Endothelial cell of umbilical vein (primary cell): ENCODE measurements around the gene RDH13.
"Not testable (repeated sequence)": the region's sequence is repeated elsewhere in the genome, so short reads cannot be mapped to it uniquely, and the experiment has no call there.

Source experiments
- EZH2 ChIP-seq: IDR thresholded peaks from 2 replicates; pipeline ENCODE4 v1.6.1; 2012; ENCODE audit warnings: borderline replicate concordance, low read depth, mild to moderate bottlenecking, moderate library complexity, low read length, inconsistent platforms; ENCODE audit not compliant: severe bottlenecking
- FOS ChIP-seq: IDR thresholded peaks from 2 replicates; pipeline ENCODE4 v1.6.1; 2011; ENCODE audit warnings: mild to moderate bottlenecking, low read length, moderate library complexity, borderline replicate concordance; ENCODE audit not compliant: insufficient read depth
- JUN ChIP-seq: IDR thresholded peaks from 2 replicates; pipeline ENCODE4 v1.6.1; 2011; ENCODE audit warnings: borderline replicate concordance, low read depth; ENCODE audit not compliant: insufficient read length, insufficient read depth
- MYC ChIP-seq: IDR thresholded peaks from one replicate; pipeline ENCODE4 v1.6.1; 2011; ENCODE audit warnings: mild to moderate bottlenecking, low read depth, low read length
- POLR2A ChIP-seq: IDR thresholded peaks from 2 replicates; pipeline ENCODE4 v1.6.1; 2012; ENCODE audit warnings: low read depth, mild to moderate bottlenecking, control low read depth, low read length
- POLR2AphosphoS5 ChIP-seq: IDR thresholded peaks from 2 replicates; pipeline ENCODE4 v1.6.1; 2012; ENCODE audit warnings: low read depth, mild to moderate bottlenecking, control low read depth, low read length, moderate library complexity; ENCODE audit not compliant: insufficient read depth
- TF ChIP-seq, protein P1 (sequence below), 2 donors: IDR thresholded peaks; 1 replicate in 1 of 2; 2 replicates in 1 of 2; pipeline ENCODE4 v1.5.1; 2011; ENCODE audit warnings: low read length in 2 of 2, mild to moderate bottlenecking in 2 of 2, moderate library complexity in 2 of 2, control low read depth in 1 of 2, inconsistent platforms in 1 of 2, low read depth in 1 of 2; ENCODE audit not compliant: insufficient read depth in 1 of 2; ENCODE audit errors: extremely low read depth in 1 of 2
- TF ChIP-seq, protein P2 (sequence below): IDR thresholded peaks from 2 replicates; pipeline ENCODE4 v1.6.1; 2011; ENCODE audit not compliant: insufficient read depth, insufficient read length

DNA sequence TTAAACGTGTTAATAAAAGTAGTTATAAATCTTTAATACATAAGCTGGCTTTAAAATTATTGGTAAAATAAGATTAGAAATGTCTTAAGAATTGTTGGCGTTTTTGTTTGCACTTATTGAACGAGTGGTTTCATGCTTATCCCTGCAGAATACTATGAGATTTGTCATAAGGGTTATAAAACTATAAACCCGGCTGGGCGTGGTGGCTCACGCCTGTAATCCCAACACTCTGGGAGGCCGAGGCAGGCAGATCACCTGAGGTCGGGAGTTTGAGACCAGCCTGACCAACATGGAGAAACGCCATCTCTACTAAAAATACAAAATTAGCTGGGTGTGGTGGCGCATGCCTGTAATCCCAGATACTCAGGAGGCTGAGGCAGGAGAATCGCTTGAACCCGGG is 22.3 kb downstream of the RDH13 start:
- TF ChIP-seq, protein P1, sequence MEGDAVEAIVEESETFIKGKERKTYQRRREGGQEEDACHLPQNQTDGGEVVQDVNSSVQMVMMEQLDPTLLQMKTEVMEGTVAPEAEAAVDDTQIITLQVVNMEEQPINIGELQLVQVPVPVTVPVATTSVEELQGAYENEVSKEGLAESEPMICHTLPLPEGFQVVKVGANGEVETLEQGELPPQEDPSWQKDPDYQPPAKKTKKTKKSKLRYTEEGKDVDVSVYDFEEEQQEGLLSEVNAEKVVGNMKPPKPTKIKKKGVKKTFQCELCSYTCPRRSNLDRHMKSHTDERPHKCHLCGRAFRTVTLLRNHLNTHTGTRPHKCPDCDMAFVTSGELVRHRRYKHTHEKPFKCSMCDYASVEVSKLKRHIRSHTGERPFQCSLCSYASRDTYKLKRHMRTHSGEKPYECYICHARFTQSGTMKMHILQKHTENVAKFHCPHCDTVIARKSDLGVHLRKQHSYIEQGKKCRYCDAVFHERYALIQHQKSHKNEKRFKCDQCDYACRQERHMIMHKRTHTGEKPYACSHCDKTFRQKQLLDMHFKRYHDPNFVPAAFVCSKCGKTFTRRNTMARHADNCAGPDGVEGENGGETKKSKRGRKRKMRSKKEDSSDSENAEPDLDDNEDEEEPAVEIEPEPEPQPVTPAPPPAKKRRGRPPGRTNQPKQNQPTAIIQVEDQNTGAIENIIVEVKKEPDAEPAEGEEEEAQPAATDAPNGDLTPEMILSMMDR (IDR thresholded peaks at IDR 0.05; ENCODE audit: extremely low read depth in 1 of 2, insufficient read depth in 1 of 2, low read depth in 1 of 2, low read length in 2 of 2), result not testable (repeated sequence)
- TF ChIP-seq POLR2AphosphoS5, EZH2, POLR2A, MYC, JUN, FOS: not testable (repeated sequence)
- TF ChIP-seq, protein P2, sequence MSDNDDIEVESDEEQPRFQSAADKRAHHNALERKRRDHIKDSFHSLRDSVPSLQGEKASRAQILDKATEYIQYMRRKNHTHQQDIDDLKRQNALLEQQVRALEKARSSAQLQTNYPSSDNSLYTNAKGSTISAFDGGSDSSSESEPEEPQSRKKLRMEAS, result not testable (repeated sequence)
